HG03442 (cell line): ENCODE measurements around the gene CD244.

Experiments
- ATAC-seq: cut with Tn5 transposase; IDR thresholded peaks from one replicate; pipeline ENCODE4 v1.9.1; 2021; ENCODE audit warnings: mild to moderate bottlenecking, moderate library complexity; ENCODE audit not compliant: unreplicated experiment

Gene CD244

DNA sequence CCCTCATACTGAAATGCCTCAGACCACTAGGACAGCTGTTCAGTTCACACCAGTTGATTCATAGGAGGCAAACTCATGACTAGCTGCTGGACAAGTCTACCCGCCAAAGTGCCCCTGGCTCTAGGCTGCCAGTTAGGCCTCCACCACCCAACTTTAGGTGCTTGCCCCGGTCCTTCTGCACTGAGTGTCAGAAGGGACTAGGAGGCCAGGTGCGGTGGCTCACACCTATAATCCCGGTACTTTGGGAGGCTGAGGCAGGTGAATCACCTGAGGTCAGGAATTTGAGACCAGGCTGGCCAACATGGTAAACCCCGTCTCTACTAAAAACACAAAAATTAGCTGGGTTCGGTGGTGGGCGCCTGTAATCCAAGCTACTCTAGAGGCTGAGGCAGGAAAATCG lies 47.8 kb downstream of the CD244 start:
- ATAC-seq: no peak

DNA sequence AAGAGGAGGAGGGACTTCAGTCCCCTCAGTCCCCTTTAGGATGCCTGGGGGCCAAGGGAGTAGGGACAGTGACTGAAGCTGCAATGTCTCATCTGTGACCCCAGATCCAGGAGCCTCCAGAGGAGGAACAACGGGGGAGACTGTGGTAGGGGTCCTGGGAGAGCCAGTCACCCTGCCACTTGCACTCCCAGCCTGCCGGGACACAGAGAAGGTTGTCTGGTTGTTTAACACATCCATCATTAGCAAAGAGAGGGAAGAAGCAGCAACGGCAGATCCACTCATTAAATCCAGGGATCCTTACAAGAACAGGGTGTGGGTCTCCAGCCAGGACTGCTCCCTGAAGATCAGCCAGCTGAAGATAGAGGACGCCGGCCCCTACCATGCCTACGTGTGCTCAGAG lies 48.4 kb downstream of the CD244 start:
- no peak for ATAC-seq

DNA sequence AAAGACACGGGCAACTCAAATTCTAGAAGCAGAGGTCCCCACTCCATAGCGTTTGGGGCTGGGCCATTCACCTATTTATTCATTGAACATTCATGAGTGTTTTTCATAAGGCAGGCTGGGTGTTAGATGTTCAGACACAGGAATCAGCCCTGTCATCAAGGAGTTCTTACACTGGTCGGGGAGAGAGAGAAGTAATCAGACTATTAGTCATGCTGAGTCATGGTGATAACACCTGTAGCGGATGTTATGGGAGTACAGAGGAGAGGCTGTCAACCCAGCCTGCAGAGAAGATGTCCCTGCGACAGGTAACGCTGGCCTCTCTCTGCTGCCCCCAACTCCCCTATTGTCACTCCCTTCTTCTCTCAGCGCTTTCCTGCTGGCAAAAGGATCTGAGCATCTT lies 49.5 kb downstream of the CD244 start:
- no peak for ATAC-seq

DNA sequence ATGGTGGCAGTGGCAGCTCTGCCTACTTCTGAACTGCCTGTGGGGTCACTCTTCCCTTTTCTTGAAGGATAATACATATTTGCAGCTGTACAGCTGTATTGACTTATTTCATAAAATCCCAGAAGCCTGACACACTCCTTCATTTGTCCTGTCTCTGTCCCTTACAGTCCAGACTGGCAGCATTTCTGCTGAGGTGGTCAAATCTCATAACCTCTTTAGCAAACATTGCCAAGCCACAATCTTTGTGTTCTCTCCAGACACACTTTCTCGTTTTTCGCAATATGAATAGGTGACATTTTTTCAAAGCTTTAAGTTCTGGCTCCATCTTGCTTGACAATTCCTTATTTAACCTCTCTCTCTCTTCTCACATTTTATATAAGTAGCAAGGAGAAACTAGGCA lies 51.5 kb downstream of the CD244 start:
- ATAC-seq: no peak

DNA sequence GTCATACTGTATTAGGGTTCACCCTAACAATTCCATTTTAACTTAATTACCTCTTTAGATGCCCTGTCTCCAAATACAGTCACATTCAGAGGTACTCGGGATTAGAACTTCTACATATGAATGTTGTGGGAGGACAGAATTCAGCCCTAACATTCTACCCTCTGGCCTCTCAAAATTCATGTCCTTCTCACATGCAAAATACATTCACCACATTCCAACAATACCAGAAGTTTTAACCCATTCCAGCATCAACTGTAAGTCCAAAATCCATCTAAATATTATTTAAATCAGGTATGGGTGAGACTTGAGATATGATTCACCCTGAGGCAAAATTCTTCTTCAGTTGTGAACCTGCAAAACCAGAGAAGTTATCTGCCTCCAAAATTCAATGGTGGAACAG lies 52.2 kb downstream of the CD244 start:
- ATAC-seq: no peak

DNA sequence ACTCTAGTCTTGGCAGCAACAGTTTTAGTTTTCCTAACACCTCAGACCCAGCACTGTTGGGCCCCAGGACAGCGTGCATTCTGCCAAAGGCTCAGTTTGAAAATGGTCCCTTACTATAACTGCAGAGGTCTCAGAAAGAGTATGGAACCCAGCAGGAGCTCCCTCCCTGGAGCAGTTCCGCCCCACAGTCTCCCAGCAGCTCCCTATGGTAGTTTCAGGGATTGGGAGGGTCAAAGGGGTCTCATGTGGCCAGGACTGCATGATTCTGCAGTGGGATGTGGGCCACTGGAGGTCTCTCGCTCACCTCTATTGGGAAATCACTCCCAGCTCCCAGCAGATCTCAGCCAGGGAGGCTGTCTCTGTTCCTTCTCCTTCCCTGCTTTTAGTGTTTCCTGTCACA lies 54.4 kb downstream of the CD244 start:
- no peak for ATAC-seq

DNA sequence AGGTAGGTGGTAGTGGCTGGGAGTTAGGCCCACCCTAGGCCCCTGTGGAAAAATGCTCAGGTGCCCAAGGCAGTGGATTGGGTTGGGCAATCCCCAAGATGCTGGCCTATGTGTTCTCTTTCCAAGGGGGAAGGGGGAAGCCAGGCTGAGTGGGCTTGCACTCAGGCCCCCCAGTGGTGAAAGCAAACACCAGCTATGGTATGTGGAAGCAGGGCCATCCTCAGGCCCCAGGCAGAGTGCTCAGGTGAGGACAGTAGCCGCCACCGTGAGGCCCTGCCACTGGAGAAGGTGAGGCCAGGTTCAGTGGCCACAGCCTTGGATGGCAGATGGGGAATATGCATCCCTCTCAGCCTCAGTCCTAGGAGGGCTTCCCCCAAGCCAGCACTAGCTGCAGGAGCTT lies 54.9 kb downstream of the CD244 start:
- no peak for ATAC-seq

DNA sequence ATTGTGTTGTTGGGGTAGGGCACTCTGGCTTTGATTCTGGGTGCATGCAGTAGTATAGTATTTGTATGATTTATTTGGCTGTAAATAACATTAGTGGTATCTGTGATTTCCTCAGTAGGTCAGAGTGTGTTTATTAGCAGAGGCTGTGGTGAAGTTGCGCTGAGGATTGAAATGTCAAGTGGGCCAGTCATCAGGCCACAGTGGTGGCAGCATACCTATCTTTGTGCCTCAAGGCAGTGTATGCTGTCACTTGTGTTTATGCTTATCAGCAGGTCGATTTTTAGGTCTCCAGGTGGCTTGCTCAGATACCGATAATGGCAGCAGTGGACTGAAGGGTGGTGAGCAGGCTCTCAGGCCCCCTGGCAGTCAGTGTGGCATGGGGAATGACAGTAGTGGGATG lies 55.4 kb downstream of the CD244 start:
- no peak for ATAC-seq

DNA sequence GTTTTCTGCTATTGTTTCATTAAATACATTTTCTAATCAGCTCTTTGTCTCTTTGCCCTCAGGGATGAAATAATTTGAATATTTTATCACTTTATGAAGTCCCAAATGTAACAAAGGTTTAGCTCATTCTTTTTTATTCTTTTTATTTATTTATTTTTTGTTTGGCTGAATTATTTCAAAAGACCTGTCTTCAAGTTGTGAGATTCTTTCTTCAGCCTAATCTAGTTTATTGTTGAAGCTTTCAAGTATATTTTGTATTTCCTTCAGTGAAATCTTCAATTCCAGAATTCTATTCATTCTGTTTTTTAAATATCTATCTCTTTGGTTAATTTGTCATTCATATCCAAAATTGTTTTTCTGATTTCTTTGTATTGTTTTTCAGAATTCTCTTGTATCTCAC lies 55.9 kb downstream of the CD244 start:
- no peak for ATAC-seq

DNA sequence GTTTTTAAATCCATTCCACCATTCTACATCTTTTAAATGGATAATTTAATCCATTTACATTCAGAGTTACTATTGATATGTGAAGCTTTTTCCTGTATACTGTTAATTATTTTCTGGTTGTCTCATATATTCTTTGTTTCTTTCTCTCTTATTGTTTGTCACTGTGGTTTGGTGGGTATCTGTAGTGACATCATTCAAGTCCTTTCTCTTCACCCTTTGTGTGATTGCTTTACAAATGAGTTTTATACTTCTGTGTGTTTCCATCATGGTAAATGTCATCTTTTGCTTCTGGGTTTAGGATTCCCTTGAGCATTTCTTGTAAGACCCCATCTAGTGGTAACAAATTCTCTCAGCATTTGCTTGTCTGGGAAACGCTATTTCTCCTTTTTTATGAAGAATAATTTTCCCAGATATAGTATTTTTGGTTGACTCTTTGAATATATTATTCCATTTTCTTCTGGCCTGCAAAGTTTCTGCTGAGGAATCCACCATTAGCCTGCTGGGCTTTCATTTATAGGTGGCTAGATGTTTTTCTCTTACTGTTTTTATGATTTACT lies 56.5 kb downstream of the CD244 start:
- no peak for ATAC-seq

DNA sequence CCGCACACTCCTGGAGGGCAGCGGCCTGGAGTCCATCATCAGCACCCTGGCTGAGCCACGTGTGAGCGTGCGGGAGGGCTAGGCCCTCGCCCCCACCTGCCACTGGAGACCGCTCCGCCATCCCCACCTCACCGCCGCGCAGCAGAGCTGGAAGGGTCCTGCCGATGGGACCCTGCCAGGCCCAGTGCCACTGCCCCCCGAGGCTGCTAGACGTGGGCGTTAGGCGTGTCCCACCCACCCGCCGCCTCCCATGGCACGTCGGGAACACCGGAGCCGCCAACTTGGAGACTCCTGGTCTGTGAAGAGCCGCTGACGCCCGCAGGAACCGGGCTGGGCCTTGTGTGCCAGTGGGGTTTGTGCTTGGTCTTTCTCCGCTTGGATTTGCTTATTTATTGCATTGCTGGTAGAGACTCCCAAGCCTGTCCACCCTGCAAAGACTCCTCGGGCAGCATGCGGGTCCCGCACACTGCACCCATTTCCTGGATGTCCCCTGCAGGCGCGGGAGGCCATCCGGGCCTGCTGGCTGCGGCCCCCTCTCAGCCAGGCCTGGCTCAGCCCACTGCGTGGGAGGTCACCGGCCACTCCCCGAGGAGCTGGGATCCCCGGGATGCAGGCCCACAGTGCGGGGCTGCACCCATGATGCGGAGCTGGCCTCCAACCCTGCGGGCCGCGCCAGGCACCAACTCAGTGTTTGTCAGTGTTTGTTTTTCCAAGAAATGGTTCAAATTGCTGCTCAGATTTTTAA lies 60.7 kb downstream of the CD244 start:
- no peak for ATAC-seq

DNA sequence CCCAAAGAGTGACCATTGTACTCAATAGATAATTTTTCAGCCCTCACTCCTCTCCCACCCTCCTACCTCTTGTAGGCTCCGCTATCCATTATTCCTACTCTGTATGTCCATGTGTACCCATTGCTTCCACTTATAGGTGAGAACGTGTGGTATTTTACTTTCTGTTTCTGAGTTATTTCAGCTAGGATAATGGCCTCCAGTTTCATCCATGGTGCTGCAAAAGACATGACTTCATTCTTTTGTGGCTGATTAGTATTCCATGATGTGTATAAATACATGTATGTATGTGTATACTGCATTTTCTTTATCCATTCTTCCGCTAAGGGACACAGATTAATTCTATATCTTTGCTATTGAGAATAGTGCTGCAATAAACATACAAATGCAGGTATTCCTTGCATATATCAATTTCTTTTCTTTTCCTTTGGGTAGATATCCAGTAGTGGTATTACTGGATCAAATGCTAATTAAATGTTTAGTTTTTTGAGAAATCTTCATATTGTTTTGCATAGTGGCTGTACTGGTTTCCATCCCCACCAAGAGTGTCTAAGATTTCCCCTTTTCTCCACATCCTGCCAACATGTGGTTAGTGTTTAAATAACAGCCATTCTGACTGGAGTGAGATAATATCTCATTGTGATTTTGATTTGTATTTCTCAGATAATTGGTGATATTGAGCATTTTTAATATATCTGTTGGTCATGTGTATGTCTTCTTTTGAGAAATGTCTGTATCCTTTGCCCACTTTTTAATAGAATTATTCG lies 61.9 kb downstream of the CD244 start:
- ATAC-seq: no peak

DNA sequence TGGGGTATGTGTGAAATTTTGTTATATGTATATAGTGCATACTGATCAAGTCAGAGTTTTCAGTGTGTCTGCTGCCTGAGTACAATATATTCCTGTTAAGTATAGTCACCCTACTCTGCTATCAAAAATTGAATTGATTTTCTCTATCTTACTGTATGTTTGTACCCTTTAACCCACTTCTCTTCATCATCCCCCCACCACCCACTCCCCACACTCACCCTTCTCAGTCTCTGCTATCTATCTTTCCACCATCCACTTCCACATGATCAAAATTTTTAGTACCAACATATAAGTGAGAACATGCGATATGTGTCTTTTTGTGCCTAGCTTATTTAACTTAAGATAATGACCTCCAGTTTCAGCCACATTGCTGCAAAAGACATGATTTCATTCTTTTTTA lies 62.5 kb downstream of the CD244 start:
- no peak for ATAC-seq

DNA sequence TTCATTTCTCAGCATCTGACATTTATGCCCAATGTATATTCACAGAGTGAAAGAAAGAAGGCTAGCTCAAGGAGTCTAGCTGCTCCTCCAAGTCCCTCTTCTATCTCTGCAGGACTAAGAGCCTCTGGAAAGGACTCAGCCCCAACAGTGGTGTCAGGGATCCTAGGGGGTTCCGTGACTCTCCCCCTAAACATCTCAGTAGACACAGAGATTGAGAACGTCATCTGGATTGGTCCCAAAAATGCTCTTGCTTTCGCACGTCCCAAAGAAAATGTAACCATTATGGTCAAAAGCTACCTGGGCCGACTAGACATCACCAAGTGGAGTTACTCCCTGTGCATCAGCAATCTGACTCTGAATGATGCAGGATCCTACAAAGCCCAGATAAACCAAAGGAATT lies 63.0 kb downstream of the CD244 start:
- no peak for ATAC-seq

DNA sequence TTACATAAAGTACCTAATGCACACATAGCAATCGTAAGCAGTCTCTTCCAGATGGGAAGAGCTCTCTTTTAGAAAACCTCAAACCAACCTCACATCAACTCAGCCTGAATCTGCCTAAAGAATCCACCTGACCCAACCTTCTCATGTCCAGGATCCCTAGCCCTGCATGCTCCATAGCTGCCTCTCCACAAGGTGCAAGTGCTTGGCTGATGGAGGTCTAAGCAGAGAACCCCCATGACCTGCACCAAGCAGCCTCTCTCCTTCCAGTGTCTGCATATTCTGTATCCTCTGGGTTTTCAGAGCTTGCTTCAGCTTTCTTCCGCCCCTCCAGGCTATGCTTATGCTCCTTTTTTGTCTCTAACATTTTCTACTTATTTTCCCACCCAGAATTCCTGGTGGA lies 64.2 kb downstream of the CD244 start:
- no peak for ATAC-seq

DNA sequence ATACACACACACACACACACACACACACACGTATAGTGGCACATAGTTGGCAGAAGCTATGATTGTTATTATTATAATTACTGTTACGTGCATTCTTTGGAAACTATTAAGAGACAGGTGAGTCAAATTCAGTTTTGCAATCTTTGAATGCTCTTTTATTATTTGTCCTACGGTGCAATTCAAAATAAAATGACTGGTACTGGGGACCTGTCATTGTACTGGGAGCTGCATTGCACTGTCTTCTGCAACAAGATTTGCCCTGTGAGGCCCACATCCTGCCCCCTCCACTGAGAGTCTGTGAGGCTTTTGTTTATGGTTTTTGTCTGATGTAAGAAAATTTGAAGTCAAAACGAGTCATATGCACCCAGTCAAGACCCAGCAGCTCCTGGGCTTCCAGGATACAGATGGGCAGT lies 64.8 kb downstream of the CD244 start:
- no peak for ATAC-seq

DNA sequence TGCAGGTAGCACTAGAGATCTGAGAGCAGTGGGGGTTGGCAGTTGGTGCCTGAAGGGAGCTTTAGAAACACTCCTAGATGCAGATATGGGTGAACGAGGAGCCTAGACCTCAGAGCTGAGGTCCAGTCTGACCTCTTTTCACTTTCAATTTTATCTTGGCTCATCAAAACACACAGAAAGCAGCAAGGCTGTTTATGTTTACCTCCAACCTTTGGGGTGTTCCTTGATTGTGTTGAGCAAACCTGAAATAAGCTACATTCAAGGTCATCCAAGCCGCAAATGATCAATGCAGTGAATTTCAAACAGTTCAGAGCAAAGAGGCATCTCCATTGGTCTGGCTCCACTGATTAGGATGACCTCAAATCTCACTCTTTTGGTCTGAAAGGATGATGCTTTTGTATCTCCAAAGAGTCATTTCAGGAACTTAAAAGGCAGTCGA lies 65.4 kb downstream of the CD244 start:
- no peak for ATAC-seq

DNA sequence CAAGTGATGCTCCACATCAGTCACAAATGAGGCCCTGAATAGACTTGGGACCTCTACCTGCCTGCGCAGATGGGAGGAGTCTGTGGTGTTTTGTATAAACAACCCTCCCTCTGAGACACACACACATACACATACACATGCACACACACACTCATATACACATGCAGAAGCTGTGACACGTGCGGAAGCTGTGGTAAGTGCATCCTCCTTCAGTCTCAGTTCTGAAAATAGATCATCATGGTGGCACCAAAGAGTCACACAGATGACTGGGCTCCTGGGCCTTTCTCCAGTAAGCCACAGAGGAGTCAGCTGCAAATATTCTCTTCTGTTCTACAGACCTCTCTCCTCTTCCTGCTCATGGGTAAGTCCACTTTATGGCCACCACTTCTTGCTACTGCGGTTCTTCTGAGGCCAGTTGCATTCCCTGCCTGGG lies 66.7 kb downstream of the CD244 start, which contains the start of gene LY9:
Gene LY9 (plus strand): TSS at position 224 of the 433 bp plus-strand sequence. CDS start 14 bp downstream, at position 238.
- ATAC-seq: peak; percentile 76

DNA sequence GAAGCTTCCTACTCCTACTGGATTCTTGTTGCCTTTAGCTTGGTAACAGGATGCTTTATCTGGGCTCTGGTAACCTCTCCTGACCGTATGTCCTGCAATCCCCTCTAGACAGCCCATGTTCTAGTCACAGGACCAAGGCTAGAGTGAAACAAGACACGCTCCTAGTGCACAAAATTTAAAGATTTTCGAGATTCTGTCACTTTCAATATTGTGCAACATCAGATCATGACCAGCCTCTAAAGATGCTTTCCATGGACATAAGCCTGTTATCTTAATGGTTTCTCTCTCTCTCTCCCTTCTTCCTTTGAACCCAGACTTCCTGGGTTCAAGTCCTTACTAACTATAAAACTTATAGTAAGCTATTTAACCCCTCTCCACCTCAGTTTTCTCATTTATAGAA lies 68.3 kb downstream of the CD244 start:
- ATAC-seq: no peak

DNA sequence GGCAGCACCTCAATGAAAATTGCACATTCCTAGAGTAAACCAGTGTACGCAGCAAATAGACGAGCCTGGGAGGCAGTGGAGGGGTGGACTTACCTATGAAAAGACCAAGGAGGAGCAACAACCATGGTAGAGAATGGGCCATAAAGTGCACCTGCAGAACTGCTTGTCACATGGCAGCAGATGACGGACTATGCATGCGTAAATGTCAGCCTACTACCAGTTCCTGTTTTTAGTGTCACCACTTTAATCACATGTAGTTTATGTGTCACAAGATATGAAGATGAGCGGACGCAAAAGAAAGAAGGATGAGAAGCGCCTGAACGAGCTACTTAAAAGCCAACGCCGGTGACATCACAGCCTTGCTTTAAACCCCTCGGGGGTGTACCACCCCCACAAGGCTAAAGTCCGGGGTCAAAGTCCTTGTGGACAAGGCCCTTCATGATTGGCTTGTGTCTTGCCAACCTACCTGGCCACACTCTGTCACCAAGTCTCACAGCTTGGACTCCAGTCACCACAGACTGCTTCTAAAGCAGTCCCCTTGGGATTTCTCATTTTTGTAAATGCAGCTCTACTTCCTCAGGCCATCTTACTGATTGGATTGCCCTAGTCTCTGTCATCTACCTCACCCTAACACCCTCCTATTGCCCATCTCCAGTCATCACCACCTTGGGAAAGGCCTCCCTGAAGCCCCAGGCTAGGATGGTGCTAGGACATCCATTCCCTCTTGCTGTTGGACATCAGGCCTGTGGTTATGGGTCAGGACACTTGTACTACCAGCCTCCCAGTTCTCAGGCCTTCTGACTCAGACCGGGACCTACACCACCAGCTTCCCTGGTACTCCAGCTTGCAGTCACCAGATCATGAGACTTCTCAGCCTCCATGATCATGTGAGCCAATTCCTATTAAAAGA lies 72.7 kb downstream of the CD244 start:
- peak; percentile 81 for ATAC-seq
